Activated gamma-delta T cell (primary cell): Measurements from ENCODE around the gene USE1.

Source experiments
- DNase-seq: peaks from one replicate; lab custom pipeline; 2025; lab: John Stamatoyannopoulos, UW

USE1 gene

GRCh38 chr19:17235971-17236777, 21.0 kb downstream of the USE1 start:
- no peak for DNase-seq

GRCh38 chr19:17236811-17237543, 21.8 kb downstream of the USE1 start:
- DNase-seq: no peak

- no peak for DNase-seq
These were observed 22.9 kb downstream of the USE1 start for GRCh38 chr19:17237747-17238706.

GRCh38 chr19:17240062-17240752, 25.1 kb downstream of the USE1 start:
- DNase-seq: no peak

- no peak for DNase-seq
These were observed 25.8 kb downstream of the USE1 start for GRCh38 chr19:17240826-17241399.

- DNase-seq: no peak
These were observed 27.5 kb downstream of the USE1 start for GRCh38 chr19:17242431-17243208.

- DNase-seq: no peak
These were observed 28.2 kb downstream of the USE1 start for GRCh38 chr19:17243211-17243829.

- no peak for DNase-seq
These were observed 28.9 kb downstream of the USE1 start for GRCh38 chr19:17243830-17244617.

GRCh38 chr19:17244618-17245534, 29.7 kb downstream of the USE1 start:
- no peak for DNase-seq

GRCh38 chr19:17245535-17245984, 30.4 kb downstream of the USE1 start, which contains the start of gene NR2F6:
Gene NR2F6, minus strand, starts transcription at chr19:17245919. Its CDS starts 699 bp downstream, at chr19:17245220.
- no peak for DNase-seq

- no peak for DNase-seq
These were observed 31.7 kb downstream of the USE1 start for GRCh38 chr19:17246681-17247425.

GRCh38 chr19:17248011-17248776, 33.0 kb downstream of the USE1 start:
- DNase-seq: no peak

- DNase-seq: no peak
These were observed 34.9 kb downstream of the USE1 start for GRCh38 chr19:17249887-17250548.

GRCh38 chr19:17254636-17255035, 39.5 kb downstream of the USE1 start:
- DNase-seq: no peak

- no peak for DNase-seq
These were observed 40.0 kb downstream of the USE1 start for GRCh38 chr19:17255150-17255621.

GRCh38 chr19:17256130-17256529, 41.0 kb downstream of the USE1 start:
- DNase-seq: no peak
